Airway epithelial cell (primary cell): Measurements from ENCODE around the gene ZFAND6. TPM values are rescaled to one million over a fixed set of nuclear protein-coding genes. Genes with fewer than 3 reads are reported as not detected.

Experiments used
- total RNA-seq: library from RNA; depleted of rRNA; stranded (reverse); fragments of >200 nt; gene quantifications from 2 replicates; pipeline ENCODE4 v1.2.3, GENCODE V29; 2015

ZFAND6 gene
- total RNA-seq = 50.8 and 70.6 TPM in 2 replicates

DNA sequence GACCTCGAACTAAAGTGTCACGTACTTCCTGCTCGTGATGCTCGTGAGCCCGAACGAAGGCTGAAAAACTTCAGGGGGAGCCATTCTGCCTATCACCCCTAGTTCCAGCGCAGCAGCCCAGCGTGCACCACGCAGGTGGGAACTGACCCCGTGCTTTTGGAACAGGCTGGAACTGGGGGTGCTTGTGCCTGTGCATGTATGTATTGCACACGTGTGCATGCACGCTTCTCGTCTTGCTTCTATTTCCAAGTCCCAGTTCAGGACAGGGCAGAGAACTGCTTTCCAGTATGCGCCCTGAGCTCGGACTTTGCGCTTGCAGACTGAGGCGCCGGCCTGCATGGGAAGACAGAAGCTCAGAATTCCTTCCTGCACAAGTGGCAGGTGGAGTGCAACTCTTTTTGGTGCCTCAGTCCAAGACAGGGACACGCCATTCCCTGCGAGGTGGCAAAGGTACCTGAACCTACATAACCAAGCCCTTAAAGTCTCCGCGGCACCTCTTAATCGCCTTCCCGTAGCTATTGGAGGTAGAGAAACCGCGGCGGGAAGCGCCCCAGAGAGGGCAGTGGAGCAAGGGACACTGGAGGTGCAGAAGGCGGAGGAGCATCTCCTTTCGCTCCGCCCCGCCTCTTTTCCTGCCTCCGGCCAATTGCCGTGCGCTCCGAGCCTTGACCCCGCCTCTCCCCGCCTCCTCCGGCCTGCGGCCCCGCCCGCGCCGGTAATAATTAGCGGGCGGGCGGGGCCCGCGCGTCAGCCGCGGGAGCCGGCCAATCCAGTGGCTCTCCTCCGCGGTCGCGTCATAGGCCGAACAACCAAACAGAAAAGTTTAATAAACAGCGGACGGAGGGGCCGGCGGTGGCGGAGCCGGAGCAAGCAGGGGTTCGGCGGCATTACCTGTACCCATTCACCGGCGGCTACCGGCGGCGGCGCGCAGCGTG lies at the start of gene ZFAND6:
Gene ZFAND6 (plus strand): TSS at position 826 of the 935 bp plus-strand sequence. CDS start 60,669 bp downstream, outside the sequence.

GRCh38 chr15:80152896-80153876 lies 93.7 kb downstream of the ZFAND6 start, which contains the start of gene FAH:
TSS of gene FAH (plus strand) at chr15:80152999. CDS start at chr15:80153055, 56 bp downstream.

Other genes starting within 250 kb of the ZFAND6 start
- gene MTHFS, start 162.7 kb upstream of the ZFAND6 start, total RNA-seq = 18.0 and 19.8 TPM in 2 replicates
- gene BCL2A1, start 88.5 kb upstream of the ZFAND6 start, total RNA-seq = 0.35 and 2.0 TPM in 2 replicates
- gene FAH, start 93.3 kb downstream of the ZFAND6 start, total RNA-seq = 24.8 and 34.1 TPM in 2 replicates
- gene CTXND1, start 192.5 kb downstream of the ZFAND6 start, total RNA-seq = 0.05 TPM in 1 of 2 replicates, not detected in the other